ENCODE data around the gene TMEM223. TPM values are rescaled to one million over a fixed set of nuclear protein-coding genes. Genes with fewer than 3 reads are reported as not detected.

The TMEM223 gene
- total RNA-seq, 6 experiments from 2014 or later: 6.6 to 26.4 (median 8.2) TPM

DNA sequence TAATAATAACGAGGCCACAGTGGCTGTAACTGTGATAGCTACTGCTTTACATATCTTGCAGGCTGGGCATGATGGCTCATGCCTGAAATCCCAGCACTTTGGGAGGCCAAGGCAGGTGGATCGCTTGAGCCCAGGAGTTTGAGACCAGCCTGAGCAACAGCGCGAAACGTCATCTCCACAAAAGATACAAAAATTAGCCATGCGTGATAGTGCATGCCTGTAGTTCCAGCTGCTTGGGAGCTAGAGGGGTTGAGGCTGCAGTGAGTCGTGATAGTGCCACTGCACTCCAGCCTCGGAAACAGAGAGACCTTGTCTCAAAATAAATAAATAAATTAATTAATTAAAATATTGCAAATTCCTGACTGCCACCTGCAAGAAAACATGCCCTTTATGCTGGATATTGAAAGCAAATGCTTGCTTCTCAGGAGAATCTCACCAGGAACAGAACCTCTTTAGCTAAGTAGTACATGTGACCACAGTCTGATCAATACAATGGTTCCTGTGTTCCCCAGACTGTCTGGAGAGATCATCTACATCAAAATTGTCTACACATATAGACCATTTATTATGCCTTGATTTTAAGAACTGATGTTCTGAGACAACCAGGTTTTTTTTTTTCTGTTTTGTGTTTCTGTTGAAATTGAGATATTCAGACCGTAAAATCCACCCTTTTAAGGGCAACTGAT, 44.2 kb downstream of the TMEM223 start:
- no peak overlapping the region for H3K4me3 ChIP-seq
- 89% methylated on average over 9 of the region's 9 CpGs for WGBS (ENCODE audit: insufficient coverage, low coverage, low lambda C conversion rate, missing lambda C conversion rate)
- intact Hi-C loops (cut with DNase I): no loop called here

More for the DNA sequence above, 44.2 kb downstream of the TMEM223 start:
- Histone ChIP-seq H3K9me3 (no peaks in the 10 kb centered on the region), H3K36me3 (peaks cover 0 to 6% (median 0%) of the 10 kb centered on the region in 4 donors), H3K27me3 (no peaks in the 10 kb centered on the region), H3K4me1 (no peaks in the 10 kb centered on the region), H3K27ac (no peak overlapping the region)
- TF ChIP-seq POLR2A (IDR thresholded peaks at IDR 0.05): no peak
- TF ChIP-seq, protein P1, sequence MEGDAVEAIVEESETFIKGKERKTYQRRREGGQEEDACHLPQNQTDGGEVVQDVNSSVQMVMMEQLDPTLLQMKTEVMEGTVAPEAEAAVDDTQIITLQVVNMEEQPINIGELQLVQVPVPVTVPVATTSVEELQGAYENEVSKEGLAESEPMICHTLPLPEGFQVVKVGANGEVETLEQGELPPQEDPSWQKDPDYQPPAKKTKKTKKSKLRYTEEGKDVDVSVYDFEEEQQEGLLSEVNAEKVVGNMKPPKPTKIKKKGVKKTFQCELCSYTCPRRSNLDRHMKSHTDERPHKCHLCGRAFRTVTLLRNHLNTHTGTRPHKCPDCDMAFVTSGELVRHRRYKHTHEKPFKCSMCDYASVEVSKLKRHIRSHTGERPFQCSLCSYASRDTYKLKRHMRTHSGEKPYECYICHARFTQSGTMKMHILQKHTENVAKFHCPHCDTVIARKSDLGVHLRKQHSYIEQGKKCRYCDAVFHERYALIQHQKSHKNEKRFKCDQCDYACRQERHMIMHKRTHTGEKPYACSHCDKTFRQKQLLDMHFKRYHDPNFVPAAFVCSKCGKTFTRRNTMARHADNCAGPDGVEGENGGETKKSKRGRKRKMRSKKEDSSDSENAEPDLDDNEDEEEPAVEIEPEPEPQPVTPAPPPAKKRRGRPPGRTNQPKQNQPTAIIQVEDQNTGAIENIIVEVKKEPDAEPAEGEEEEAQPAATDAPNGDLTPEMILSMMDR (IDR thresholded peaks at IDR 0.05): no peak
- ATAC-seq: no peak
- no peak for DNase-seq

Small RNAs within 50 kb of the gene (microRNA-seq; reads per million reads assigned to microRNA genes)
- 0.58 to 1.3 reads per million in 2 donors for gene MIR6514
- gene MIR6748: 0 to 0.29 reads per million in 2 donors

Small RNAs within 50 kb of the gene (small RNA-seq; reads per million reads assigned to genes)
- gene MIR6514: 0.10 to 0.52 reads per million in 2 experiments
- 0 reads per million in 2 experiments for gene RNU6-118P

Other genes with a start within 250 kb of the TMEM223 start
- 100 to 1,000 TPM in 4 of 6 experiments, 10 to 100 TPM in 2; 91.0 to 180 (median 113) TPM for gene AHNAK, start 245.2 kb downstream of the TMEM223 start, total RNA-seq
- gene EEF1G, start 218.1 kb downstream of the TMEM223 start, total RNA-seq: 100 to 1,000 TPM; 442 to 450 (median 449) TPM
- 10 to 100 TPM; 12.3 to 34.2 (median 21.1) TPM for gene TUT1, start 200.5 kb downstream of the TMEM223 start, total RNA-seq
- gene MTA2, start 190.1 kb downstream of the TMEM223 start, total RNA-seq: 10 to 100 TPM; 20.0 to 38.0 (median 31.8) TPM
- 10 to 100 TPM; 19.1 to 36.4 (median 22.7) TPM for gene EML3, start 179.2 kb downstream of the TMEM223 start, total RNA-seq
- 1 to 10 TPM; 1.1 to 2.9 (median 1.2) TPM for gene ROM1, start 178.7 kb downstream of the TMEM223 start, total RNA-seq
- gene B3GAT3, start 170.0 kb downstream of the TMEM223 start, total RNA-seq: 10 to 100 TPM; 17.1 to 32.8 (median 23.4) TPM
- 100 to 1,000 TPM; 131 to 237 (median 201) TPM for gene GANAB, start 145.4 kb downstream of the TMEM223 start, total RNA-seq
- 10 to 100 TPM; 12.1 to 20.3 (median 13.0) TPM for gene INTS5, start 138.7 kb downstream of the TMEM223 start, total RNA-seq
- 10 to 100 TPM; 18.6 to 52.0 (median 25.6) TPM for gene C11orf98, start 126.8 kb downstream of the TMEM223 start, total RNA-seq
- 1 to 10 TPM in 5 of 6 experiments, under 1 TPM in 1; 0.74 to 4.1 (median 2.6) TPM for gene CSKMT, start 126.7 kb downstream of the TMEM223 start, total RNA-seq
- gene UQCC3, start 120.3 kb downstream of the TMEM223 start, total RNA-seq: 1 to 10 TPM; 4.0 to 6.3 (median 5.3) TPM
- gene LBHD1, start 119.7 kb downstream of the TMEM223 start, total RNA-seq: 1 to 10 TPM; 2.7 to 6.5 (median 3.7) TPM
- gene UBXN1, start 112.9 kb downstream of the TMEM223 start, total RNA-seq: 10 to 100 TPM; 24.7 to 41.9 (median 28.0) TPM
- gene LRRN4CL, start 102.5 kb downstream of the TMEM223 start, total RNA-seq: under 1 TPM in 1 of 6 experiments, not detected in 5; 0.12 TPM
- 10 to 100 TPM; 18.8 to 41.4 (median 34.3) TPM for gene BSCL2, start 84.6 kb downstream of the TMEM223 start, total RNA-seq
- not detected for gene GNG3, start 84.3 kb downstream of the TMEM223 start, total RNA-seq
- gene HNRNPUL2, start 64.5 kb downstream of the TMEM223 start, total RNA-seq: 10 to 100 TPM in 4 of 6 experiments, 1 to 10 TPM in 2; 7.9 to 17.1 (median 13.3) TPM
- gene TTC9C, start 63.5 kb downstream of the TMEM223 start, total RNA-seq: 10 to 100 TPM in 3 of 6 experiments, 1 to 10 TPM in 3; 8.5 to 13.3 (median 10.6) TPM
- 1 to 10 TPM; 3.4 to 7.1 (median 4.7) TPM for gene ZBTB3, start 37.8 kb downstream of the TMEM223 start, total RNA-seq
- 10 to 100 TPM; 23.8 to 37.4 (median 26.6) TPM for gene POLR2G, start 30.4 kb downstream of the TMEM223 start, total RNA-seq
- 10 to 100 TPM; 11.9 to 19.3 (median 16.0) TPM for gene TAF6L, start 20.6 kb downstream of the TMEM223 start, total RNA-seq
- 10 to 100 TPM; 23.9 to 47.6 (median 29.1) TPM for gene TMEM179B, start 4.6 kb downstream of the TMEM223 start, total RNA-seq
- gene NXF1, start 13.4 kb upstream of the TMEM223 start, total RNA-seq: 10 to 100 TPM; 24.7 to 42.9 (median 32.3) TPM
- 10 to 100 TPM; 22.1 to 27.8 (median 24.6) TPM for gene STX5, start 40.0 kb upstream of the TMEM223 start, total RNA-seq
- not detected for gene TEX54, start 40.8 kb upstream of the TMEM223 start, total RNA-seq
- gene WDR74, start 47.6 kb upstream of the TMEM223 start, total RNA-seq: 10 to 100 TPM; 17.6 to 30.6 (median 24.3) TPM
- gene SLC3A2, start 88.9 kb upstream of the TMEM223 start, total RNA-seq: 100 to 1,000 TPM in 1 of 6 experiments, 10 to 100 TPM in 5; 39.8 to 106 (median 63.0) TPM
- not detected for gene CHRM1, start 129.4 kb upstream of the TMEM223 start, total RNA-seq
- gene SLC22A6, start 193.0 kb upstream of the TMEM223 start, total RNA-seq: not detected
- gene SLC22A8, start 223.8 kb upstream of the TMEM223 start, total RNA-seq: not detected